Inflammatory macrophage (primary cell): ENCODE data around the gene CRYBG1.

Experiments
- DNase-seq, 2 donors: peaks; one replicate each; pipeline ENCODE4 v3.0.0-alpha.2; 2020 to 2022

CRYBG1 gene

GRCh38 chr6:106426250-106426970 is 65.9 kb downstream of the CRYBG1 start:
- DNase-seq, result no peak

DNA sequence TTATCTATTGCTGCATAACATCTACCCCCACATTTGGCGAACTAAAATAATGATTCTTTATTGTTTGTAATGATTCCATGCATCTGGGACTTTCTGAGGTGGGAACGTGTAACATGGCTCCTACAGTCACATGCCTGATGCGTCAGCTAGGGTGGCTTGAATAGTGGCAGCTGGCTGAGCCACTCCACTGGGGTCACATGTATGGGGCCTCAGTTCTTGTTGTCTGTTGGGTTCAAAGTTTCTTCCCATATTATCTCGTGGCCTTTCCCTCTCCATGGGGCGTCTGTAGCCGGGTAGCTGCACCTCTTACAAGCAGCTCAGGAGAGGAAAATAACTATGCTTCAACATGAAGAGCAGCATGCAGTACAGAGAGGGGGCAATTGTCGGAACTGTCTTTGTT is 69.9 kb downstream of the CRYBG1 start:
- no peak for DNase-seq

DNA sequence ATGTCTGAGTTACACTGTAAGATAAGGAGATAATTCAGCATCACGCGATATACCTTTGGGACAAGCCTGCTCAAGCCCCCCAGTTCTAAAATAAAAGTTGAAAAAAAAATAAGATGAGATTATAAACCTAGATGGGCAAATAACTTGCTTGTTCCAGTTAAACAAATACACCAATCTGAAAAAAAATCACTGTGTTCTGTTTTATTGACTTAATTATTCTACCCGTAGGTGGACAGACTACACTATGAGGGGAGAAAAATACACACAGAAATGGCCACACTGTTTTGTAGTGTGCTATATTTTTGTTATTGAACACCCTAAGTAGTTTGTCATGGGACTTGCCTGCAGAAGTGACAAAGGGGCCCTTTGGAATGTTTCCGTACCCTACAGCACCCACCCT is 70.9 kb downstream of the CRYBG1 start:
- DNase-seq, result no peak

DNA sequence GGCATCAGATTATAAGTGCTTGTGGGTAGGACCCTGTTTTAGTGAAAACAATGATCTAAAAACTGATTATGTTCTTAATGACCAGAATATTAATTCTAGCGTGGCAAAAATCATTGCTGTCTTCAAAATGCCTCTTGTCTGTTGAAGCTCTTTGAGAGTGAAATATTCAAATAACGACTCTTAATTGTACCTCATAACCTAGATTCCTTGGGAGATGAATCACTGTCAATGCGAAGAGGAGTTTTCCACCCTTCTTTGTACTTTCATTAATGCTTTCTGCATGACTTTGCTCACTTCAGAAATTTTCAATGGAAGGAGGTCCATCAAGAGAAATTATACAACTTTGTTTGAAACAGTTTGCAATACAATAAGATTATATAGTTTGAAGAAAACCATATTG is 71.5 kb downstream of the CRYBG1 start:
- no peak for DNase-seq

DNA sequence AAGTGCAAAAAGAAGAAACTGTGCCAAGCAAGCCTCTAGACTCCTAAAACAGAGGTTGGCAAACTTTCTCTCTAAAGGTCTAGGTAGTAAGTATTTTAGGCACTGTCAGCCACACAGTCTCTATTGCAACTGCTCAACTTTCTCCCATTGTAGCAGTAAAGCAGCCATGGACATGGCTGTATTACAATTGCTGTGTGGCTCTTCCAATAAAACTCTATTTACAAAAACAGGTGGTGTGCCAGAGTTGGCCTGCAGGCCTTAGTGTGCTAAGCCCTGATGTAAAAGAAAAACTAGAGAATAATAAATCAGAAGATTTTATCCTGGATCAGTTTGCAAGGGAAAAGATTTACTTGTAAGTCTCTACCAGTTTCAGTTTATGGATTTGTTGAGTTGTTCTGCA is 74.0 kb downstream of the CRYBG1 start:
- DNase-seq, result no peak

DNA sequence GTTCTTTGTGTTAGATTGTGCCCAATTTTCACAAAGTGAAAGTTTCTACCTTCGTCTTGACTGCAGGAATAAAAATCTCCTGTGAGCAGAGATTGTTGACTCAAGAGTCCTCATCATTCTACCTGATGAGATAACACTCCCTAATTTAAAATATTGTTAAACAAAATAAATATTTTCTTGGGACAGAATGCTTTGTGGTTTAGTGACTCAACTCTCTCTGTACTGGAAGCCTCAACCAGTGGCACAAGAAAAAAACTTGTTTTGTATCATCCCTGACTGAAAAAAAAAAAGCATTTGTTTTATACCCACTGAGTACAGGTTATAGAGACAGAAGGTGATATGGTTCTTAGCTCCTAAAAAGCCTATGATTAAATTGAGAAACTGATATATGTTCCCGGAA is 78.9 kb downstream of the CRYBG1 start:
- DNase-seq, result no peak

- peak; percentile 51 to 86 for DNase-seq
Measured at GRCh38 chr6:106440546-106440945, 80.0 kb downstream of the CRYBG1 start.

GRCh38 chr6:106442395-106442794 is 81.9 kb downstream of the CRYBG1 start:
- no peak for DNase-seq

DNA sequence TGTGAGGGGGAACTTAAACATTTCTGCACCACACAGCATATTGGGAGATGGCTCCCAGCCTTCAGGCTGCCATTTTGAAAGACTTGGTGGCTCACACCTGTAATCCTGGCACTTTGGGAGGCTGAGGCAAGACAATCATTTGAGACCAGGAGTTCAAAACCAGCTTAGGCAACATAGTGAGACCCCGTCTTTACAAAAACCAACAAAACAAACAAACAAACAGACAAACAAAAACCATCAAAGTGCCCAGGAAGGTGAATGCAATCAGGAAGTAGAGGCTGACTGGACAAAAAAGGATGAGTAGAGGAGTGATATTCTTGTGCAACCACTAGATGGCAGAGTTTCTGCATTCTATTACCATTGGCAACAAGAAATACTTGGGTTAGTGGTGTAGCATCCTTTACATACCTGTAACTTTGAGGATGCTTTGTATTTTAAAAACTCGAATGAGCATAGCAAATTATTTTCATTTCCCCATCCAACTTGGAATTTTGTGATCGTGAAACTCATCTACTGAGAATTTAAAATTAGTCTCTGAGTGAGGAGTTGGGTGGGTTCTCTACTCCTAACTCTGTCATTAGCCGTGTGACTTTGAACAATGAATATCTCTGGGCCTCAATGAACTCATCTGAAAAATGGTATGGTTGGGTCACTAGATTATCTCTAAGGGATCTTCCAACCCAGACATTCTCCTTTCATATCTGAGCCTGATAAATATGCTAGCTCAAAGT is 84.4 kb downstream of the CRYBG1 start:
- DNase-seq, result peak; percentile 68 to 73

- DNase-seq, result no peak
Measured at GRCh38 chr6:106445508-106445878, 85.0 kb downstream of the CRYBG1 start.

GRCh38 chr6:106446287-106446885 is 85.9 kb downstream of the CRYBG1 start:
- peak in 1 of 2 donors; percentile 35 for DNase-seq

DNA sequence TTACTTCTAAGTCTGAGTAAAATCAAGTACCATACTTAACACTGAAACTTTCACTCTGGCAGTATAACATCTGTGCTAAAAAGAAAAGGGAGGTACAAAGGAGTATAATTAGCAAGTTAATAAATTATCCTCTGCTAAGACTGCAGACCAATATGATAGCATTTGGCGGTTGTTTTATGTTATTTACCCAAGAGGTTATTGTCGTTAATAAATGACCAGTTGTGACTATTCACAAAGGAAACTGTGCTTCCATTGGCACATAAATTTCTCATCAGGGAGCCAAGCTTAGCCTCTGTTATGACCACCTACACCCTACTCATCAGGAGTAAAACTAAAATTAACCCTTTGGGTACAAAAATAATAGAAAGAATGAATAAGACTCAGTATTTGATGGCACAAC is 86.5 kb downstream of the CRYBG1 start:
- DNase-seq, result no peak

- peak; percentile 86 to 89 for DNase-seq
Measured at GRCh38 chr6:106448000-106448426, 87.5 kb downstream of the CRYBG1 start.

GRCh38 chr6:106450653-106451052 is 90.1 kb downstream of the CRYBG1 start:
- peak; percentile 47 to 52 for DNase-seq

- DNase-seq, result no peak
Measured at GRCh38 chr6:106451439-106451838, 90.9 kb downstream of the CRYBG1 start.

DNA sequence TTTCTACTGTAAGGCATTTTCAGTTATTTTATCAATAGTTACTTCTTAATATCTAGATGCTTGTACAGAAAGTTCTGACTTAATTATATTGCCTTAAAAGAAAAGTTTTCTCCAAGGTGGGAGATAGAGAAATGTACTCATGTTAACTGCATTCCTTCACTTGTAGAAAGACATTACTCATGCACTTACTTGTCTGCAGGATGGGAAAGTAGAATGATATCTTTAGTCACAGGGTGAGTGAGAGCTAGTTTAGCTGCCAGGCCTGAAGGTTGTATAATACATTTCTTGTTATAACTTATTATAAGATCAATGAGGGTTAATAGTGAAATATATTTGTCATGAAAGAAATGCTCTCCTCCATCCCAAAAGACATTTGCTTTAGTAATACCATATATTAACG is 92.1 kb downstream of the CRYBG1 start:
- DNase-seq, result no peak

DNA sequence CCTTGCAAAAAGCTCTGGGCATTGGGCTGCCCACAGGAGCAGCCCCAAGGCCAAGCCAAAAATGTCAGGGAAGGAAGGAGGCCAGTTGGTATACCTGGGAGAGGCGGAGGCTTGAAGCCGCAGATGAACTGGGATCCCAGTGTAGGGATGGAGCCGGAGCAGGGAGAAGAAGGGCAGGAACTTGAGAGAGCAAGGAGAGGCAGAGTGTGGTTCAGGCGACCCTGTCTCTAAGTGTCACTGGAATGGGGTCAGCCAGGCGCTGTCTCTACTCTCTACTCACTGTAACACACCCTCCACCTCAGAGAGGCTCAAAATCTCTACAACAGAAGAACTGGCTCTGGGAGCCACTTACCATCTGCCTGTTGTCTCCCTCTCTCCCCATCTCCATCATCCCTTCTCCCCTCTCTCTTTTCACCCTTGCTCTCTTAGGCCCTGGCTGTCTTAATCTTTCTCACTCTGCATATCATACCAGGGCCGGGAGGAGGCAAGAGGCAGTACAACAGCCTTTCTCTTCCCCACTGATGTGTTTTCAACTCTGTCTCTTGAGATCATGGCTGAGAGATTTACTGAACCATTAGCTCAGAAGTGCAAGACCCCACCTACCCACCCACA is 93.3 kb downstream of the CRYBG1 start:
- no peak for DNase-seq

GRCh38 chr6:106456756-106457155 is 96.2 kb downstream of the CRYBG1 start:
- DNase-seq, result no peak

DNA sequence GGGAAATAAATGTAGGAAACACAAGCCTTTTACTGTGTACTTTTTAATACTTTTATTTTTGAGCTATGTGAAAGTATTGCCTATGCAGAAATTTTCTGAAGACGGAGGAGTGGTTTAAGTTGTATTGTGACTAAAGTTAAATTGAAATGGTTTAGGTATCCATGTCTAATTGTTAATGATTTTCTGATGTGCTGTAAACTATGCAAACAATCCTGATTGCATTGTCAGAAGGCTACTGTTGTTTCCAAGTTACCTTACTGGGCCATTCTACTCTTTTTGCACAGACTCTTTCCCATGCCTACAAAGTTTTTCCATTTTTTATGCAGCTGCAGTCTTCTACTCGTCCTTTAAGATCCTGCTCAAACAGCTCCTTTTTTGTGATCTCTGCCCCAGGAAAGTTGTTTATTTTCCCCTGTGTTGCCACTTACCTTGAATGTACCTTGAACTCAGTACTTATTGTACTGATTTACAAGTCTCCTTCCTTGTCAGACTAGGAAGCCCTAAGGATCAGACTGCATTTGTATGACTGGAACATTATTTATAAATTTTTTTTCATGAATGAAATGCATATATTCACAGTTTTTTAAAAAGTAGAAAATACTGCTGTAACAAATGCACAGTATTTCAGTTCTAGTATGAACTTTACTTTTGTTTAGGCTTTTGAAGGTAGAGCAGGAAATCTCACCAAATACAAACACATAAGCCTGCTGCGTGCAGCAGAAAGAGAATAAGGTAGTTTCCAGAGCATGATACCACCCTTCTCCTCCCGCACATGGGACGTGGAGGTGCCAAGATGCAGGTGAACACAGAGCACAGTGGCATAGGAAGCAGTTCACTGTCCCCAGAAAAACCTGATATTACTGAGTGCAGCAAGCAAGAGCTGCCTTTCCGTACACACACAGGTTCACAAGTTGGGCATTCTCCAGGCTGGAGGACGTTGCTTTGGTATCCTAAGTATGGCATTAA is 97.8 kb downstream of the CRYBG1 start:
- DNase-seq, result no peak

GRCh38 chr6:106460481-106460880 is 100.0 kb downstream of the CRYBG1 start:
- DNase-seq, result no peak

GRCh38 chr6:106461084-106461483 is 100.6 kb downstream of the CRYBG1 start:
- DNase-seq, result no peak

DNA sequence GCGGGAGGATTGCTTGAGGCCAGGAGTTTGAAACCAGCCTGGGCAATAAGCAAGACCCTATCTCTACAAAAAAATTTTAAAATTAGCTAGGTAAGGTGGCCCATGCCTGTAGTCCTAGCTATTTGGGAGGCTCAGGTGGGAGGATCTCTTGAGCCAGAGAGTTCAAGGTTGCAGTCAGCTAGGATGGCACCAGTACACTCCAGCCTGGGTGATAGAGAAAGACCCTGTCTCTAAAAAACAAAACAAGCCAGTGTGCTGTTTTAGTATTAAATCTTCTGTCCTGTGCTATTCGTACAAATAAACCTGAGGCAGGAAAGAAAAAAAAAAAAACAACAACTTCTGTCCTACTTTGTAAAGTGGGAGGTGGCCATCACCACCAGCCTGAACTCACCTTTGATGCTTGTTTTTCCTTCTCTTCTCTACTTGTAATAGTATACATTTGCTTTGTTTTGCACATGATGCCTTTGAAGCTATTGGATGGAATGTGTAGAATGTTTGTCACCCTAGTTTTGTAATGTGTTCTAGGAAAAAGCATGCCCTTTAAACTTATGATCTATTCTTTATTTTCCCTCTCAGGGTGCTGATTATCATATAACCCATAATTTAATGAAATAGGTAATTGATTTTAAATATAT is 102.5 kb downstream of the CRYBG1 start:
- no peak for DNase-seq
